Measurements from ENCODE around the gene BCL3. TPM values are rescaled to one million over a fixed set of nuclear protein-coding genes. Genes with fewer than 3 reads are reported as not detected.
"Not testable (repeated sequence)": the region's sequence is repeated elsewhere in the genome, so short reads cannot be mapped to it uniquely, and the experiment has no call there.

The BCL3 gene
- total and polyA plus RNA-seq, 2 experiments from 2014 or later: 1.4 to 4.1 TPM

- no peaks in the 10 kb centered on the region; the same call in 1 of the 2 replicates for H3K36me3 ChIP-seq (ENCODE audit: insufficient read depth)
- no peak for ATAC-seq
- H3K4me2 ChIP-seq: peak overlapping the region; percentile 66
- peaks cover 8% of the 10 kb centered on the region for H3K4me1 Mint-ChIP-seq
- no peaks in the 10 kb centered on the region for H3K9me2 ChIP-seq (ENCODE audit: insufficient read depth)
- peaks cover 18% of the 10 kb centered on the region for H3K9me3 Mint-ChIP-seq
- no peak for TF ChIP-seq ZNF331 (CRISPR knock-in tag; IDR thresholded peaks at IDR 0.05; ENCODE audit: low read depth)
- TF ChIP-seq, protein P1, sequence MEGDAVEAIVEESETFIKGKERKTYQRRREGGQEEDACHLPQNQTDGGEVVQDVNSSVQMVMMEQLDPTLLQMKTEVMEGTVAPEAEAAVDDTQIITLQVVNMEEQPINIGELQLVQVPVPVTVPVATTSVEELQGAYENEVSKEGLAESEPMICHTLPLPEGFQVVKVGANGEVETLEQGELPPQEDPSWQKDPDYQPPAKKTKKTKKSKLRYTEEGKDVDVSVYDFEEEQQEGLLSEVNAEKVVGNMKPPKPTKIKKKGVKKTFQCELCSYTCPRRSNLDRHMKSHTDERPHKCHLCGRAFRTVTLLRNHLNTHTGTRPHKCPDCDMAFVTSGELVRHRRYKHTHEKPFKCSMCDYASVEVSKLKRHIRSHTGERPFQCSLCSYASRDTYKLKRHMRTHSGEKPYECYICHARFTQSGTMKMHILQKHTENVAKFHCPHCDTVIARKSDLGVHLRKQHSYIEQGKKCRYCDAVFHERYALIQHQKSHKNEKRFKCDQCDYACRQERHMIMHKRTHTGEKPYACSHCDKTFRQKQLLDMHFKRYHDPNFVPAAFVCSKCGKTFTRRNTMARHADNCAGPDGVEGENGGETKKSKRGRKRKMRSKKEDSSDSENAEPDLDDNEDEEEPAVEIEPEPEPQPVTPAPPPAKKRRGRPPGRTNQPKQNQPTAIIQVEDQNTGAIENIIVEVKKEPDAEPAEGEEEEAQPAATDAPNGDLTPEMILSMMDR (conservative IDR thresholded peaks at IDR 0.05; ENCODE audit: low read depth in 2 of 2): no peak
- H3K79me2 ChIP-seq (replicated peaks; ENCODE audit: insufficient read depth): no peaks in the 10 kb centered on the region
- peaks cover 17% of the 10 kb centered on the region for H3K36me3 Mint-ChIP-seq (ENCODE audit: low read depth)
- H3F3A ChIP-seq (replicated peaks; ENCODE audit: low read depth): no peaks in the 10 kb centered on the region
- H3K27ac ChIP-seq (ENCODE audit: low read depth): peak overlapping the region; percentile 67
- H3K27me3 Mint-ChIP-seq (ENCODE audit: insufficient read depth, low read depth, poor library complexity): peaks cover 21% of the 10 kb centered on the region
- H3K27ac Mint-ChIP-seq: no peak overlapping the region
- DNase-seq (ENCODE audit: low spot score): no peak
- peak overlapping the region; percentile 17; the same call in 1 of the 3 replicates for H3K4me3 Mint-ChIP-seq
- H2AFZ ChIP-seq: peak overlapping the region; percentile 66; the same call in 1 of the 2 replicates
- no peaks in the 10 kb centered on the region for H3K27me3 ChIP-seq (ENCODE audit: insufficient read depth)
- H4K20me1 ChIP-seq (replicated peaks; ENCODE audit: insufficient read depth): no peaks in the 10 kb centered on the region
- H3K4me3 ChIP-seq: no peak overlapping the region
- H3K4me1 ChIP-seq (ENCODE audit: insufficient read depth): peaks cover 15% of the 10 kb centered on the region
Measured at GRCh38 chr19:44719262-44719701, 29.2 kb upstream of the BCL3 start.

- not testable (repeated sequence) for H3K4me1 Mint-ChIP-seq; H3K36me3 ChIP-seq (ENCODE audit: insufficient read depth); H4K20me1 ChIP-seq (replicated peaks; ENCODE audit: insufficient read depth); H3F3A ChIP-seq (replicated peaks; ENCODE audit: low read depth); ATAC-seq; H3K79me2 ChIP-seq (replicated peaks; ENCODE audit: insufficient read depth); H3K36me3 Mint-ChIP-seq (ENCODE audit: low read depth); H3K4me3 Mint-ChIP-seq; H3K4me3 ChIP-seq; H3K27ac ChIP-seq (ENCODE audit: low read depth); H3K27me3 ChIP-seq (ENCODE audit: insufficient read depth); H3K9me3 Mint-ChIP-seq; H2AFZ ChIP-seq; H3K4me2 ChIP-seq; H3K27ac Mint-ChIP-seq; H3K9me2 ChIP-seq (ENCODE audit: insufficient read depth); DNase-seq (ENCODE audit: low spot score)
- peaks cover 23% of the 10 kb centered on the region for H3K27me3 Mint-ChIP-seq (ENCODE audit: insufficient read depth, low read depth, poor library complexity)
- peaks cover 15% of the 10 kb centered on the region for H3K4me1 ChIP-seq (ENCODE audit: insufficient read depth)
Measured at GRCh38 chr19:44720396-44720795, 28.1 kb upstream of the BCL3 start.

GRCh38 chr19:44720945-44721344 lies 27.6 kb upstream of the BCL3 start:
- Mint-ChIP-seq H3K9me3 (0 out of 3 replicates have a peak, but pooled peaks cover 1% of the 10 kb centered on the region), H3K27me3 (ENCODE audit: insufficient read depth, low read depth, poor library complexity) (peaks cover 23% of the 10 kb centered on the region), H3K4me3 (no peak overlapping the region), H3K27ac (no peak overlapping the region), H3K4me1 (peaks cover 8% of the 10 kb centered on the region), H3K36me3 (ENCODE audit: low read depth) (no peaks in the 10 kb centered on the region; the same call in 2 of the 3 replicates)
- 0 out of 2 replicates have a peak, but pooled peaks cover 6% of the 10 kb centered on the region for H3K27me3 ChIP-seq (ENCODE audit: insufficient read depth)
- no peaks in the 10 kb centered on the region for H4K20me1 ChIP-seq (replicated peaks; ENCODE audit: insufficient read depth)
- no peak overlapping the region for H3K4me3 ChIP-seq
- H3K79me2 ChIP-seq (replicated peaks; ENCODE audit: insufficient read depth): no peaks in the 10 kb centered on the region
- H3K4me1 ChIP-seq (ENCODE audit: insufficient read depth): peaks cover 15% of the 10 kb centered on the region
- no peak for ATAC-seq
- peak overlapping the region; percentile 83 for H2AFZ ChIP-seq
- TF ChIP-seq NANOG (IDR thresholded peaks at IDR 0.05; ENCODE audit: borderline replicate concordance): no peak
- no peak for TF ChIP-seq JUNB (IDR thresholded peaks at IDR 0.05; ENCODE audit: unreplicated experiment)
- TF ChIP-seq, protein P2, sequence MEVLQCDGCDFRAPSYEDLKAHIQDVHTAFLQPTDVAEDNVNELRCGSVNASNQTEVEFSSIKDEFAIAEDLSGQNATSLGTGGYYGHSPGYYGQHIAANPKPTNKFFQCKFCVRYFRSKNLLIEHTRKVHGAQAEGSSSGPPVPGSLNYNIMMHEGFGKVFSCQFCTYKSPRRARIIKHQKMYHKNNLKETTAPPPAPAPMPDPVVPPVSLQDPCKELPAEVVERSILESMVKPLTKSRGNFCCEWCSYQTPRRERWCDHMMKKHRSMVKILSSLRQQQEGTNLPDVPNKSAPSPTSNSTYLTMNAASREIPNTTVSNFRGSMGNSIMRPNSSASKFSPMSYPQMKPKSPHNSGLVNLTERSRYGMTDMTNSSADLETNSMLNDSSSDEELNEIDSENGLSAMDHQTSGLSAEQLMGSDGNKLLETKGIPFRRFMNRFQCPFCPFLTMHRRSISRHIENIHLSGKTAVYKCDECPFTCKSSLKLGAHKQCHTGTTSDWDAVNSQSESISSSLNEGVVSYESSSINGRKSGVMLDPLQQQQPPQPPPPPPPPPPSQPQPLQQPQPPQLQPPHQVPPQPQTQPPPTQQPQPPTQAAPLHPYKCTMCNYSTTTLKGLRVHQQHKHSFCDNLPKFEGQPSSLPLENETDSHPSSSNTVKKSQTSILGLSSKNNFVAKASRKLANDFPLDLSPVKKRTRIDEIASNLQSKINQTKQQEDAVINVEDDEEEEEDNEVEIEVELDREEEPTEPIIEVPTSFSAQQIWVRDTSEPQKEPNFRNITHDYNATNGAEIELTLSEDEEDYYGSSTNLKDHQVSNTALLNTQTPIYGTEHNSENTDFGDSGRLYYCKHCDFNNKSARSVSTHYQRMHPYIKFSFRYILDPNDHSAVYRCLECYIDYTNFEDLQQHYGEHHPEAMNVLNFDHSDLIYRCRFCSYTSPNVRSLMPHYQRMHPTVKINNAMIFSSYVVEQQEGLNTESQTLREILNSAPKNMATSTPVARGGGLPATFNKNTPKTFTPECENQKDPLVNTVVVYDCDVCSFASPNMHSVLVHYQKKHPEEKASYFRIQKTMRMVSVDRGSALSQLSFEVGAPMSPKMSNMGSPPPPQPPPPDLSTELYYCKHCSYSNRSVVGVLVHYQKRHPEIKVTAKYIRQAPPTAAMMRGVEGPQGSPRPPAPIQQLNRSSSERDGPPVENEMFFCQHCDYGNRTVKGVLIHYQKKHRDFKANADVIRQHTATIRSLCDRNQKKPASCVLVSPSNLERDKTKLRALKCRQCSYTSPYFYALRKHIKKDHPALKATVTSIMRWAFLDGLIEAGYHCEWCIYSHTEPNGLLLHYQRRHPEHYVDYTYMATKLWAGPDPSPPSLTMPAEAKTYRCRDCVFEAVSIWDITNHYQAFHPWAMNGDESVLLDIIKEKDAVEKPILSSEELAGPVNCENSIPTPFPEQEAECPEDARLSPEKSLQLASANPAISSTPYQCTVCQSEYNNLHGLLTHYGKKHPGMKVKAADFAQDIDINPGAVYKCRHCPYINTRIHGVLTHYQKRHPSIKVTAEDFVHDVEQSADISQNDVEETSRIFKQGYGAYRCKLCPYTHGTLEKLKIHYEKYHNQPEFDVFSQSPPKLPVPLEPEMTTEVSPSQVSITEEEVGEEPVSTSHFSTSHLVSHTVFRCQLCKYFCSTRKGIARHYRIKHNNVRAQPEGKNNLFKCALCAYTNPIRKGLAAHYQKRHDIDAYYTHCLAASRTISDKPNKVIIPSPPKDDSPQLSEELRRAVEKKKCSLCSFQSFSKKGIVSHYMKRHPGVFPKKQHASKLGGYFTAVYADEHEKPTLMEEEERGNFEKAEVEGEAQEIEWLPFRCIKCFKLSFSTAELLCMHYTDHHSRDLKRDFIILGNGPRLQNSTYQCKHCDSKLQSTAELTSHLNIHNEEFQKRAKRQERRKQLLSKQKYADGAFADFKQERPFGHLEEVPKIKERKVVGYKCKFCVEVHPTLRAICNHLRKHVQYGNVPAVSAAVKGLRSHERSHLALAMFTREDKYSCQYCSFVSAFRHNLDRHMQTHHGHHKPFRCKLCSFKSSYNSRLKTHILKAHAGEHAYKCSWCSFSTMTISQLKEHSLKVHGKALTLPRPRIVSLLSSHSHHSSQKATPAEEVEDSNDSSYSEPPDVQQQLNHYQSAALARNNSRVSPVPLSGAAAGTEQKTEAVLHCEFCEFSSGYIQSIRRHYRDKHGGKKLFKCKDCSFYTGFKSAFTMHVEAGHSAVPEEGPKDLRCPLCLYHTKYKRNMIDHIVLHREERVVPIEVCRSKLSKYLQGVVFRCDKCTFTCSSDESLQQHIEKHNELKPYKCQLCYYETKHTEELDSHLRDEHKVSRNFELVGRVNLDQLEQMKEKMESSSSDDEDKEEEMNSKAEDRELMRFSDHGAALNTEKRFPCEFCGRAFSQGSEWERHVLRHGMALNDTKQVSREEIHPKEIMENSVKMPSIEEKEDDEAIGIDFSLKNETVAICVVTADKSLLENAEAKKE (CRISPR knock-in tag; IDR thresholded peaks at IDR 0.05): no peak
- TF ChIP-seq EZH2 (IDR thresholded peaks at IDR 0.05; ENCODE audit: low read depth, unreplicated experiment): no peak
- TF ChIP-seq STAT1 (IDR thresholded peaks at IDR 0.05; ENCODE audit: unreplicated experiment): no peak
- no peak overlapping the region for H3K27ac ChIP-seq (ENCODE audit: low read depth)
- no peak overlapping the region for H3K4me2 ChIP-seq
- no peaks in the 10 kb centered on the region; the same call in 1 of the 2 replicates for H3K36me3 ChIP-seq (ENCODE audit: insufficient read depth)
- H3F3A ChIP-seq (replicated peaks; ENCODE audit: low read depth): no peaks in the 10 kb centered on the region
- no peaks in the 10 kb centered on the region for H3K9me2 ChIP-seq (ENCODE audit: insufficient read depth)
- no peak for DNase-seq (ENCODE audit: low spot score)

Data from GM23338 (cell line).